Endothelial cell of umbilical vein (primary cell): ENCODE measurements around the gene PGM2L1.

Experiments used
- EZH2 ChIP-seq: IDR thresholded peaks from 2 replicates; pipeline ENCODE4 v1.6.1; 2012; ENCODE audit warnings: borderline replicate concordance, low read depth, mild to moderate bottlenecking, moderate library complexity, low read length, inconsistent platforms; ENCODE audit not compliant: severe bottlenecking
- FOS ChIP-seq: IDR thresholded peaks from 2 replicates; pipeline ENCODE4 v1.6.1; 2011; ENCODE audit warnings: mild to moderate bottlenecking, low read length, moderate library complexity, borderline replicate concordance; ENCODE audit not compliant: insufficient read depth
- GATA2 ChIP-seq: IDR thresholded peaks from 2 replicates; pipeline ENCODE4 v1.7.0; 2011; ENCODE audit warnings: low read depth, mild to moderate bottlenecking, moderate library complexity, mixed read lengths, low read length; ENCODE audit not compliant: insufficient read length, insufficient read depth
- JUN ChIP-seq: IDR thresholded peaks from 2 replicates; pipeline ENCODE4 v1.6.1; 2011; ENCODE audit warnings: borderline replicate concordance, low read depth; ENCODE audit not compliant: insufficient read length, insufficient read depth
- MAX ChIP-seq: IDR thresholded peaks from 2 replicates; pipeline ENCODE4 v1.6.1; 2011; ENCODE audit not compliant: insufficient read depth, insufficient read length
- MYC ChIP-seq: IDR thresholded peaks from one replicate; pipeline ENCODE4 v1.6.1; 2011; ENCODE audit warnings: mild to moderate bottlenecking, low read depth, low read length
- POLR2A ChIP-seq: IDR thresholded peaks from 2 replicates; pipeline ENCODE4 v1.6.1; 2012; ENCODE audit warnings: low read depth, mild to moderate bottlenecking, control low read depth, low read length
- POLR2AphosphoS5 ChIP-seq: IDR thresholded peaks from 2 replicates; pipeline ENCODE4 v1.6.1; 2012; ENCODE audit warnings: low read depth, mild to moderate bottlenecking, control low read depth, low read length, moderate library complexity; ENCODE audit not compliant: insufficient read depth
- TF ChIP-seq, protein P1 (sequence below), 2 donors: IDR thresholded peaks; 1 replicate in 1 of 2; 2 replicates in 1 of 2; pipeline ENCODE4 v1.5.1; 2011; ENCODE audit warnings: low read length in 2 of 2, mild to moderate bottlenecking in 2 of 2, moderate library complexity in 2 of 2, control low read depth in 1 of 2, inconsistent platforms in 1 of 2, low read depth in 1 of 2; ENCODE audit not compliant: insufficient read depth in 1 of 2; ENCODE audit errors: extremely low read depth in 1 of 2

DNA sequence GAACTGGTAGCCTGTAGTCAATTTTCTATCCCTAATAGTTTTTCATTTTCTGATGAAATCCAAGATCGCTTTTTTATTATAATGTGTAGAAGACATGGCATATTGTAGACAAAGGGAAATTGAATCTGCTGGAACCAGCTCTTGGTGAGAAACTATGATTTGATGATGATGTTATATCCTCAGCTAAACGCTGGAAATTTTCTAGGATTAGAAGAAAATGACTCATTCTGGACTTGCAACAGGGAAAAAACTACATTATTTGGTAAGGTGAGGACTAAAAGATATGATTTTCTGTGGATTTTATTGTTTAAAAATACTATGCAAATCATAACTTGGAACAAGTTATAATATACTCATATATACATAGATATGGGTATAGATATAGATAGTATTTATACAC lies 14.1 kb upstream of the PGM2L1 start:
- TF ChIP-seq, protein P1, sequence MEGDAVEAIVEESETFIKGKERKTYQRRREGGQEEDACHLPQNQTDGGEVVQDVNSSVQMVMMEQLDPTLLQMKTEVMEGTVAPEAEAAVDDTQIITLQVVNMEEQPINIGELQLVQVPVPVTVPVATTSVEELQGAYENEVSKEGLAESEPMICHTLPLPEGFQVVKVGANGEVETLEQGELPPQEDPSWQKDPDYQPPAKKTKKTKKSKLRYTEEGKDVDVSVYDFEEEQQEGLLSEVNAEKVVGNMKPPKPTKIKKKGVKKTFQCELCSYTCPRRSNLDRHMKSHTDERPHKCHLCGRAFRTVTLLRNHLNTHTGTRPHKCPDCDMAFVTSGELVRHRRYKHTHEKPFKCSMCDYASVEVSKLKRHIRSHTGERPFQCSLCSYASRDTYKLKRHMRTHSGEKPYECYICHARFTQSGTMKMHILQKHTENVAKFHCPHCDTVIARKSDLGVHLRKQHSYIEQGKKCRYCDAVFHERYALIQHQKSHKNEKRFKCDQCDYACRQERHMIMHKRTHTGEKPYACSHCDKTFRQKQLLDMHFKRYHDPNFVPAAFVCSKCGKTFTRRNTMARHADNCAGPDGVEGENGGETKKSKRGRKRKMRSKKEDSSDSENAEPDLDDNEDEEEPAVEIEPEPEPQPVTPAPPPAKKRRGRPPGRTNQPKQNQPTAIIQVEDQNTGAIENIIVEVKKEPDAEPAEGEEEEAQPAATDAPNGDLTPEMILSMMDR (IDR thresholded peaks at IDR 0.05; ENCODE audit: extremely low read depth in 1 of 2, insufficient read depth in 1 of 2, low read depth in 1 of 2, low read length in 2 of 2): no peak
- TF ChIP-seq POLR2A (no peak), EZH2 (no peak), POLR2AphosphoS5 (no peak), MAX (no peak), JUN (no peak), MYC (no peak), FOS (no peak), GATA2 (no peak)
